Neuronal stem cell (in vitro differentiated cells): ENCODE data around the gene GUCY1A1.
A peak's percentile ranks its signal among the peaks of the same experiment; 100 is the strongest.

Source experiments
- DNase-seq: peaks from one replicate; pipeline ENCODE4 v3.0.0-alpha.2; 2013; ENCODE audit warnings: low spot score
- H2AFZ ChIP-seq: one replicate; pipeline ENCODE4 v1.6.1; 2013; ENCODE audit warnings: mild to moderate bottlenecking, low read length, inconsistent platforms
- H2AK5ac ChIP-seq: 2 replicates; pipeline ENCODE4 v1.6.1; 2013; ENCODE audit warnings: low read depth, mild to moderate bottlenecking, inconsistent platforms, low read length, moderate library complexity, mixed read lengths
- H2BK120ac ChIP-seq: 2 replicates; pipeline ENCODE4 v1.6.1; 2013; ENCODE audit warnings: low read depth, mild to moderate bottlenecking, inconsistent platforms, low read length, moderate library complexity, mixed read lengths
- H2BK12ac ChIP-seq: one replicate; pipeline ENCODE4 v1.6.1; 2013; ENCODE audit warnings: low read length, inconsistent platforms
- H2BK15ac ChIP-seq: 2 replicates; pipeline ENCODE4 v1.6.1; 2013; ENCODE audit warnings: mild to moderate bottlenecking, low read length, inconsistent platforms, mixed read lengths
- H2BK5ac ChIP-seq: one replicate; pipeline ENCODE4 v1.6.1; 2013; ENCODE audit warnings: inconsistent platforms, mild to moderate bottlenecking, low read length, moderate library complexity
- H3K14ac ChIP-seq: one replicate; pipeline ENCODE4 v1.6.1; 2013; ENCODE audit warnings: low read length, inconsistent platforms
- H3K18ac ChIP-seq: 2 replicates; pipeline ENCODE4 v1.6.1; 2013; ENCODE audit warnings: low read length, inconsistent platforms
- H3K23ac ChIP-seq: 2 replicates; pipeline ENCODE4 v1.6.1; 2013; ENCODE audit warnings: low read depth, mild to moderate bottlenecking, mixed read lengths, low read length, inconsistent platforms; ENCODE audit not compliant: poor library complexity
- H3K27ac ChIP-seq: replicated peaks from 3 replicates; pipeline ENCODE4 v1.5.1; 2013; ENCODE audit warnings: low read length, inconsistent platforms
- H3K27me3 ChIP-seq, 3 experiments: 2 replicates each; pipeline ENCODE4 v1.6.1; 2013; ENCODE audit warnings: low read length in 3 of 3, mild to moderate bottlenecking in 2 of 3, inconsistent platforms in 1 of 3, low read depth in 1 of 3, mixed read lengths in 1 of 3, moderate library complexity in 1 of 3; ENCODE audit not compliant: control insufficient read depth in 3 of 3, insufficient read depth in 3 of 3
- H3K36me3 ChIP-seq, 2 donors: replicated peaks in 1 of 2; 2 replicates each; pipeline ENCODE4 v1.6.1; 2013; ENCODE audit warnings: low read length in 2 of 2; ENCODE audit not compliant: control insufficient read depth in 2 of 2, insufficient read depth in 2 of 2
- H3K4ac ChIP-seq: 2 replicates; pipeline ENCODE4 v1.6.1; 2013; ENCODE audit warnings: inconsistent platforms, mild to moderate bottlenecking, low read length, moderate library complexity
- H3K4me1 ChIP-seq, 2 donors: 1 replicate in 1 of 2; 2 replicates in 1 of 2; pipeline ENCODE4 v1.6.1; 2013; ENCODE audit warnings: low read length in 2 of 2, low read depth in 1 of 2; ENCODE audit not compliant: control insufficient read depth in 2 of 2, insufficient read depth in 1 of 2
- H3K4me2 ChIP-seq: one replicate; pipeline ENCODE4 v1.6.1; 2013; ENCODE audit warnings: mild to moderate bottlenecking, low read length, inconsistent platforms; ENCODE audit not compliant: insufficient read depth, poor library complexity, severe bottlenecking
- H3K4me3 ChIP-seq, 2 donors: 2 replicates each; pipeline ENCODE4 v1.5.1; 2013; ENCODE audit warnings: low read length in 2 of 2, mild to moderate bottlenecking in 2 of 2, inconsistent platforms in 1 of 2, moderate library complexity in 1 of 2
- H3K79me1 ChIP-seq: one replicate; pipeline ENCODE4 v1.6.1; 2013; ENCODE audit warnings: low read depth, mild to moderate bottlenecking, inconsistent platforms, low read length, moderate library complexity
- H3K9ac ChIP-seq: one replicate; pipeline ENCODE4 v1.6.1; 2013; ENCODE audit warnings: mild to moderate bottlenecking, low read depth, low read length, inconsistent platforms; ENCODE audit not compliant: poor library complexity
- H3K9me3 ChIP-seq, 2 donors: replicated peaks in 1 of 2; 2 replicates each; pipeline versions ENCODE3 to v1.6.1; 2013; ENCODE audit warnings: low read length in 2 of 2, mild to moderate bottlenecking in 2 of 2, inconsistent platforms in 1 of 2, low read depth in 1 of 2, mixed read lengths in 1 of 2, moderate library complexity in 1 of 2; ENCODE audit not compliant: control insufficient read depth in 2 of 2, insufficient read depth in 1 of 2
- H4K8ac ChIP-seq: one replicate; pipeline ENCODE4 v1.6.1; 2013; ENCODE audit warnings: low read depth, mild to moderate bottlenecking, inconsistent platforms, low read length, moderate library complexity
- H4K91ac ChIP-seq: one replicate; pipeline ENCODE4 v1.6.1; 2013; ENCODE audit warnings: low read length, low read depth, mild to moderate bottlenecking, inconsistent platforms; ENCODE audit not compliant: poor library complexity
- WGBS, 2 donors: extraction: QIAGEN DNeasy Blood & Tissue Kit; methylation state at CpG; one replicate each; pipeline ENCODE4 v1.1.7; 2013; ENCODE audit warnings: missing lambda C conversion rate in 2 of 2, mixed read lengths in 1 of 2; ENCODE audit not compliant: insufficient read length in 2 of 2, insufficient replicate concordance in 1 of 2; ENCODE audit errors: extremely low coverage in 2 of 2; 5-methylcytosine and 5-hydroxymethylcytosine counted together

GUCY1A1 gene

GRCh38 chr4:155759372-155760252, 93.0 kb downstream of the GUCY1A1 start:
- H3K4me1 ChIP-seq = peaks cover 0 to 4% of the 10 kb centered on the region in 2 donors
- peak overlapping the region; percentile 72 for H3K27ac ChIP-seq
- H3K9me3 ChIP-seq = no peaks in the 10 kb centered on the region
- peak overlapping the region; percentile 94 for H3K9ac ChIP-seq
- H2AK5ac ChIP-seq = no peak overlapping the region
- H3K23ac ChIP-seq = peak overlapping the region; percentile 37
- H2AFZ ChIP-seq = peak overlapping the region; percentile 100
- DNase-seq = peak; percentile 47
- no peak overlapping the region for H4K8ac ChIP-seq
- H4K91ac ChIP-seq = no peak overlapping the region
- peak overlapping the region; percentile 98 for H2BK12ac ChIP-seq
- no peaks in the 10 kb centered on the region for H3K27me3 ChIP-seq
- H3K79me1 ChIP-seq = peaks cover 3% of the 10 kb centered on the region
- H2BK15ac ChIP-seq = peak overlapping the region; percentile 100
- H3K4me2 ChIP-seq = peak overlapping the region; percentile 85
- H3K36me3 ChIP-seq = no peaks in the 10 kb centered on the region
- peak overlapping the region; percentile 47 for H3K14ac ChIP-seq
- H3K18ac ChIP-seq = peak overlapping the region; percentile 99
- WGBS, 2 donors = no CpG with 5 or more reads among the region's 77 CpGs
- peak overlapping the region; percentile 98 for H2BK5ac ChIP-seq
- no peak overlapping the region for H3K4ac ChIP-seq
- peak overlapping the region; percentile 31 for H2BK120ac ChIP-seq
- H3K4me3 ChIP-seq = peak overlapping the region; percentile 68 to 88

- no CpG with 5 or more reads among the region's 3 CpGs for WGBS, 2 donors
- Histone ChIP-seq H2BK15ac (no peak overlapping the region), H3K9ac (no peak overlapping the region), H3K9me3 (no peaks in the 10 kb centered on the region), H4K91ac (no peak overlapping the region), H3K4ac (no peak overlapping the region), H4K8ac (no peak overlapping the region), H2BK120ac (no peak overlapping the region), H3K14ac (no peak overlapping the region), H3K18ac (no peak overlapping the region), H3K27ac (no peak overlapping the region), H2AFZ (no peak overlapping the region), H2BK12ac (no peak overlapping the region), H3K23ac (no peak overlapping the region), H3K36me3 (no peaks in the 10 kb centered on the region), H3K4me2 (no peak overlapping the region), H3K27me3 (no peaks in the 10 kb centered on the region), H2AK5ac (no peak overlapping the region), H3K79me1 (peaks cover 3% of the 10 kb centered on the region), H2BK5ac (no peak overlapping the region), H3K4me1 (peaks cover 0 to 4% of the 10 kb centered on the region in 2 donors), H3K4me3 (no peak overlapping the region)
- DNase-seq = no peak
Measured at GRCh38 chr4:155761047-155761446, 94.4 kb downstream of the GUCY1A1 start.

- no peak overlapping the region for H2BK120ac ChIP-seq
- no peak overlapping the region for H3K9ac ChIP-seq
- peak; percentile 9 for DNase-seq
- no peak overlapping the region for H3K27ac ChIP-seq
- H2AFZ ChIP-seq = no peak overlapping the region
- peaks cover 0 to 4% of the 10 kb centered on the region in 2 donors for H3K4me1 ChIP-seq
- H3K18ac ChIP-seq = no peak overlapping the region
- H3K9me3 ChIP-seq = no peaks in the 10 kb centered on the region
- no peak overlapping the region for H3K4me2 ChIP-seq
- no peaks in the 10 kb centered on the region for H3K27me3 ChIP-seq
- H3K14ac ChIP-seq = no peak overlapping the region
- no peak overlapping the region for H2BK12ac ChIP-seq
- no peak overlapping the region for H3K4ac ChIP-seq
- H2BK5ac ChIP-seq = no peak overlapping the region
- H3K36me3 ChIP-seq = no peaks in the 10 kb centered on the region
- H4K91ac ChIP-seq = no peak overlapping the region
- H3K4me3 ChIP-seq = no peak overlapping the region
- H2BK15ac ChIP-seq = no peak overlapping the region
- H3K23ac ChIP-seq = no peak overlapping the region
- H3K79me1 ChIP-seq = peaks cover 3% of the 10 kb centered on the region
- H2AK5ac ChIP-seq = no peak overlapping the region
- no peak overlapping the region for H4K8ac ChIP-seq
Measured at GRCh38 chr4:155761916-155762315, 95.3 kb downstream of the GUCY1A1 start.

GRCh38 chr4:155762334-155762733, 95.7 kb downstream of the GUCY1A1 start:
- Histone ChIP-seq H3K36me3 (no peaks in the 10 kb centered on the region), H2BK12ac (no peak overlapping the region), H2BK120ac (no peak overlapping the region), H3K79me1 (peaks cover 3% of the 10 kb centered on the region), H3K9ac (no peak overlapping the region), H4K91ac (no peak overlapping the region), H2AK5ac (no peak overlapping the region), H3K27me3 (no peaks in the 10 kb centered on the region), H3K18ac (no peak overlapping the region), H3K14ac (no peak overlapping the region), H4K8ac (no peak overlapping the region), H3K4me3 (no peak overlapping the region), H2BK15ac (no peak overlapping the region), H2AFZ (no peak overlapping the region), H3K4me1 (peaks cover 0 to 4% of the 10 kb centered on the region in 2 donors), H3K27ac (no peak overlapping the region), H3K4ac (no peak overlapping the region), H3K23ac (no peak overlapping the region), H3K9me3 (no peaks in the 10 kb centered on the region), H3K4me2 (no peak overlapping the region), H2BK5ac (no peak overlapping the region)
- DNase-seq = no peak
